OCI-LY7 (cell line): ENCODE measurements around the gene ATP6V1B1.

Source experiments
- EZH2phosphoT487 ChIP-seq: fragments of 200-600 bp; sonication (generic); IDR thresholded peaks from 2 replicates; pipeline ENCODE4 v1.6.1; 2018; ENCODE audit warnings: low read depth, borderline replicate concordance, mild to moderate bottlenecking, mixed run types, antibody characterized with exemption, low read length, moderate library complexity, mixed read lengths
- TF ChIP-seq, protein P1 (sequence below): fragments of 200-600 bp; sonication (generic); conservative IDR thresholded peaks from 2 replicates; pipeline ENCODE4 v1.5.1; 2014; ENCODE audit warnings: mild to moderate bottlenecking, antibody characterized with exemption, low read length, moderate library complexity, mixed read lengths

- TF ChIP-seq, protein P1, sequence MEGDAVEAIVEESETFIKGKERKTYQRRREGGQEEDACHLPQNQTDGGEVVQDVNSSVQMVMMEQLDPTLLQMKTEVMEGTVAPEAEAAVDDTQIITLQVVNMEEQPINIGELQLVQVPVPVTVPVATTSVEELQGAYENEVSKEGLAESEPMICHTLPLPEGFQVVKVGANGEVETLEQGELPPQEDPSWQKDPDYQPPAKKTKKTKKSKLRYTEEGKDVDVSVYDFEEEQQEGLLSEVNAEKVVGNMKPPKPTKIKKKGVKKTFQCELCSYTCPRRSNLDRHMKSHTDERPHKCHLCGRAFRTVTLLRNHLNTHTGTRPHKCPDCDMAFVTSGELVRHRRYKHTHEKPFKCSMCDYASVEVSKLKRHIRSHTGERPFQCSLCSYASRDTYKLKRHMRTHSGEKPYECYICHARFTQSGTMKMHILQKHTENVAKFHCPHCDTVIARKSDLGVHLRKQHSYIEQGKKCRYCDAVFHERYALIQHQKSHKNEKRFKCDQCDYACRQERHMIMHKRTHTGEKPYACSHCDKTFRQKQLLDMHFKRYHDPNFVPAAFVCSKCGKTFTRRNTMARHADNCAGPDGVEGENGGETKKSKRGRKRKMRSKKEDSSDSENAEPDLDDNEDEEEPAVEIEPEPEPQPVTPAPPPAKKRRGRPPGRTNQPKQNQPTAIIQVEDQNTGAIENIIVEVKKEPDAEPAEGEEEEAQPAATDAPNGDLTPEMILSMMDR: peak; percentile 62; the same call in 1 of the 2 replicates
- no peak for TF ChIP-seq EZH2phosphoT487
Observed at GRCh38 chr2:70977605-70978205, 42.0 kb downstream of the ATP6V1B1 start.
